ENCODE measurements around the gene NENF.
A peak's percentile ranks its signal among the peaks of the same experiment; 100 is the strongest.

The NENF gene

DNA sequence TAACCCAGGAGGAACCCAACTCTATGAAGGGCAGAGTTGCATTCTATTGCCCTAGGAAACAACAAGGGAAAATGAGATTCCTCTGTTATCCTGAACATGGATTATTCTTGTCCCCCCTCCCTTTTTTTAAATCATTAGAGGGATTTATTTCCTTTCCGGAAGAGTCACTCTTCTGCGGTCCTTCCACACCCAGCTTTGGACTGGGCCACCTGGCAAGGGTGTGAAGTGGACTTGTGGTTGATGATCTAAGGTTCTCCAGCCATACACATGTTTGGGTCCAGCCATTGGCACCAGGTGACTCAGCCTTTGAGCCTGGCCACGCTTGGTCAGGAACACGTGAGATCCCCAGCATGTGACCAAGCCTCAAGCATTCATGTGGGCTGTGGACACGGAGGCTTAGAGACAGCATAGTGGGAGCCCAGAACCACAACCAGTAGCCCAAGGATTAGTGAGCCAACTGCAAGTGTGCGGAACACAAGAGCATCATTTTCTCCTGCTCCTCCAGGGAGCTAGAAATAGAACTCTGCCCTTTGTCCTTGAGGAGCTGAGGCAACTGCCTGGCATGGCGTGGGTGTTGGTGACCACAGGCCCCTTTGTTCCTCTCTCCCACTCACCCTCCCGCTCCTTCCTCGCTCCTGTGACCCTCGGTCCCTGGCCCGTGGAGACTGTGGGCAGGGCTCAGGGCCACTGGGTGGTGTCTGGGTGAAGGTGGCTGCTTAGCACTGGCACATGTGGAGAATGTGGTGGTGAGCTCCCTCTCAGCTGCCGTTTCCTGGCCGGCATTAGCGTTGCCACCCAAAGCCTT, 50.1 kb downstream of the NENF start:
- peak; percentile 37 for DNase-seq

GRCh38 chr1:212484701-212485570, 52.2 kb downstream of the NENF start:
- DNase-seq: peak; percentile 73

DNA sequence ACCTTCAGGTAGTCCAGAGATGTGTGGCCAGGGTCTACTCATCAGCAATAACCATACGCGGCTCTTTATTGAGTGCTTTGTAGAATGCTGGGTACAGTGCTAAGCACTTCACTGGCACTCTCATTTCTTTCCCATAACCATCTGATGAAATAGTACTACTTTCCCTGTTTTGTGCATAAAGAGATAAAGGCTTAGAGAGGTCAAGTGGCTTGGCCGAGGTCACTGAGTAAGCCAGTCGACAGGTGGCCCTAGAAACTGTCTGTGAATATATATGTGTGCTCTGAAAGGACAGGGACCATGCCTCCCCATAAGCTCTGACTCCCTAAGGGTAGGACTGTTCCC, 52.8 kb downstream of the NENF start:
- DNase-seq: no peak

DNA sequence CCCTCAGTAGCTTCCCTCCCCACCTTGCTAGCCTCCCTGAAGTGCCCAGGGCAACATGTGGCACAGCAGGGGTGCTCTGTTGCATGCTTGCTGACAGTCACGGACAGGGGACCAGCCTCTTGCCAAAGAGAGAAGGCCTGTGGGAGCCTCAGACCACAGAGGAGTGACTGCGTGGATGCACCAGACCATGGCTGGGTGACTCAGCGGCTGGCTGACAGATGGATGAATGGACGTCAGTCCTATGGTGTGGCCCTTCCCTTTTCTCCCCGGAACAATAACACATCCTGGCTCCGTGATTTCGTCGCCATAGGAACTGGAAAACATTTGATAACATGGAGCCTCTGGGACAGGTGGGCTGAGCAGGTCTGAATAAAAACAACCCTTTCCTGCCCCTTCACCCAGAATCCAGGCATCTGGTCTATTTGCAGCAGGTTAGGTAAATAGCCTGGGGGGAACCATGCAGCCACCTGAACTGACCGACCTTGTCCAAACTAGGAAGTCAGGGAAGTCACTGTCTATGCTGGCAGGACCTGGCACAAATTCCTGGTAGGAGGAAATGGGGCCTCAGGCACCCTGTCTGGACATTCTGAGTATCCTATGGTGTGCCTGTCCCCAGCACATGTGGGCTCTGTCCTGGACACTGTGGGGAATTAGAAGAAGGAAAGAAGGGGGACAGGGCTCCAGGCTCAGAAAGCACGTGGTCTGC, 53.3 kb downstream of the NENF start:
- DNase-seq: peak; percentile 72

GRCh38 chr1:212486619-212486975, 53.9 kb downstream of the NENF start:
- DNase-seq: no peak

DNA sequence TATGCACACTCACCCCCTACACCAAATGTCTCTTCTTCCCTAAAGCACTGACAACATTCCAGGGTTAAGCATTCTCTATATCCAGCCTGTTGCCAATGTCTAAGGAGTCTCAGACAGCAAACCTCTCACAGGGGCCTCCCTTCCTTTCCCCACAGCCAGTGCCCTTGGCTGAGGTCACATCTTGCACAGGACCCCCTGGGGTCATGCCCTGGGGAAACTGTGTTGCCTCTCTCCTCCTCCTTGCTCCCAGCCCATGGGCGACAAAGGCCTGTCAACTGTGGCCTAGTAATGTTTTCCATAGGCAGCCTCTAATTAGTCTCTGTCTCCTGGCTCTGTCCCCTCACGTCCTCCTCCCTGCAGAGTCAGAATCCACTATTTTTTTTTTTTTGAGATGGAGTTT, 54.6 kb downstream of the NENF start:
- DNase-seq: no peak

GRCh38 chr1:212487774-212488435, 55.2 kb downstream of the NENF start:
- no peak for DNase-seq

- peak; percentile 57 for DNase-seq
These were observed 55.9 kb downstream of the NENF start for GRCh38 chr1:212488436-212489283.

- DNase-seq: no peak
These were observed 56.7 kb downstream of the NENF start for GRCh38 chr1:212489284-212489859.

DNA sequence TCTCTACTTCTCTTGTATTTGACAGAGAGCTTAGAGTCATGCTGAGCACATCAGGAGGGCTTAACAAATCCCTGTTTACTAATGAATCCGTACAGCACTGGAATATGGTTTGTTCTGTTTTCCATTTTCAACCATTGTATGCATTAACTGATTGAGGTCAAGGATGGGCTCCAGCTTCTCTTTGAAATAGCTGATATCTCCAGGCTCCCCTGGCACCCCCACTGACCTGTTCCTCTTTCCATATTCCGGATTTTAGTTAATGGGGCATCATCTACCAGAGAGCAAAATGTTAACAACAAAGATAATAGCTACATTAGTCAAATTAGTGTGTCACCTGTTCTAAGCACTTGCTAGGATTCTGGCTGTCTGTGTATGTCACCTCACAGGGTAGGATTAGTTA, 57.6 kb downstream of the NENF start:
- no peak for DNase-seq

- DNase-seq: no peak
These were observed 58.7 kb downstream of the NENF start for GRCh38 chr1:212491454-212491853.

Data from fibroblast of skin of right quadriceps (primary cell).